Esophagus muscularis mucosa (tissue), 4 donors: ENCODE measurements around the gene WBP2. TPM values are rescaled to one million over a fixed set of nuclear protein-coding genes. Genes with fewer than 3 reads are reported as not detected.
A peak's percentile ranks its signal among the peaks of the same experiment; 100 is the strongest.

Experiments
- DNase-seq: peaks from one replicate; pipeline ENCODE4 v3.0.0-alpha.2; 2017; ENCODE audit errors: extremely low spot score
- H3K27ac ChIP-seq, 4 donors: fragments of 200-600 bp; sonication (generic); replicated peaks in 1 of 4; 1 replicate in 3 of 4; 2 replicates in 1 of 4; pipeline ENCODE4 v1.5.1; 2016 to 2019; ENCODE audit warnings: mild to moderate bottlenecking in 1 of 4
- H3K27me3 ChIP-seq, 4 donors: fragments of 200-600 bp; sonication (generic); one replicate each; pipeline versions ENCODE4 v1.5.1 to v1.6.0; 2016 to 2019
- H3K36me3 ChIP-seq, 4 donors: fragments of 200-600 bp; sonication (generic); one replicate each; pipeline ENCODE4 v1.5.1; 2016 to 2019
- H3K4me1 ChIP-seq, 4 donors: fragments of 200-600 bp; sonication (generic); one replicate each; pipeline ENCODE4 v1.5.1; 2016 to 2019
- H3K4me3 ChIP-seq, 4 donors: fragments of 200-600 bp; sonication (generic); 1 replicate in 2 of 4; 2 replicates in 2 of 4; pipeline ENCODE4 v1.5.1; 2016 to 2019; ENCODE audit warnings: mild to moderate bottlenecking in 4 of 4, moderate library complexity in 1 of 4
- H3K9me3 ChIP-seq, 4 donors: fragments of 200-600 bp; sonication (generic); 1 replicate in 3 of 4; 2 replicates in 1 of 4; pipeline ENCODE4 v1.5.1; 2016 to 2019
- EP300 ChIP-seq: sonication (generic); formaldehyde crosslinking; IDR thresholded peaks from one replicate; pipeline ENCODE4 v1.6.1; 2017; ENCODE audit warnings: antibody characterized with exemption
- POLR2A ChIP-seq: fragments of 450-650 bp; IDR thresholded peaks from one replicate; pipeline ENCODE4 v1.6.1; 2017; ENCODE audit warnings: antibody characterized with exemption, moderate library complexity, mild to moderate bottlenecking, low read depth
- POLR2AphosphoS5 ChIP-seq, 2 donors: sonication (generic); formaldehyde crosslinking; IDR thresholded peaks; one replicate each; pipeline ENCODE4 v1.6.1; 2017; ENCODE audit warnings: antibody characterized with exemption in 2 of 2
- WGBS: methylation state at CpG from one replicate; pipeline ENCODE4 v1.1.5; 2018; 5-methylcytosine and 5-hydroxymethylcytosine counted together
- intact Hi-C: fragments of 100-400 bp; cut with DNase I; formaldehyde crosslinking; loops from one replicate; pipeline ENCODE4 v1.15.1; 2023
- total RNA-seq, 4 donors: library from RNA; depleted of rRNA; stranded (reverse); fragments of >200 nt; gene quantifications; one replicate each; pipeline versions ENCODE4 v1.1.0 to v1.2.1, GENCODE V29; 2016
- TF ChIP-seq, protein P1 (sequence below), 3 experiments: fragments of 200-600 bp in 2 of 3; fragments of 450-650 bp in 1 of 3; sonication (generic) in 2 of 3; IDR thresholded peaks; one replicate each; pipeline ENCODE4 v1.5.1; 2017 to 2019; ENCODE audit warnings: antibody characterized with exemption in 3 of 3, mild to moderate bottlenecking in 2 of 3, moderate library complexity in 1 of 3

The WBP2 gene
- total RNA-seq, 4 donors from 2014 or later: 48.2 to 95.8 (median 85.2) TPM

DNA sequence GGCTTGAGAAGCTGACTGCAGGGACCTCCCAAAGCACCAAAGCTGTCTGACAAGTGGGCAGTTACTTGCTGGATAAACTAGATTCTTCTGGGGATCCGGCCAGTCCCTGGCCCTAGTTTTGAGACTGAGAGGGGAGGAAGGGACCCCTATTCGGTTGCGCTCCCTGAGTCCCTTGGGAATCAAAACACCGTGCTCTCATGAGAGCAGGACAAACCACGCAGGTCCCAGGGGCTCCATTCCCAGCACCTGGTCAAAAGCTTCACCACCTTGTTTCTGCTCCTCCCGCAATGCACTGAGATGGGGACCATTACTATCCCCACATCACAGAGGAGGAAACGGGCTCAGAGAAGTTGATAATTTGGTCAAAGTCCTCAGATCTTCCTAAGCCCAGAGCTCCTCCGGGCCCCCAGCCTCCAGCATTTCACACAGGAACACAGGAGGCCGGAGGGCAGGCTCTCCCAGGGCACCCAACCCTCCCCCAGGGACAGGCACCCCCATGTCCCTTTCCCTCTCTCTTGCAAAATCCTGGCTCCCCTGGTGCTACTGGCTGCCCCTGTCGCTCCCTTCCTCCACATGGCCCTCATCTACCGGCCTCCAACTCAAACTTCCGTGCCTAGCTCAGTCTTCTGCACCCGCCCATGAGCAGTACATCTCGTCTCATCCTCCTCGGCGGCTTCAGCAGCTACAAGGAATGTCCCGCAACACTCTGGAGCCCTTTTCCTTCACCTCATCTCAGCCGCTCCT lies 38.3 kb upstream of the WBP2 start:
- 94% methylated on average over 18 of the region's 18 CpGs for WGBS
- H3K27me3 ChIP-seq: no peaks in the 10 kb centered on the region
- H3K36me3 ChIP-seq: peaks cover 15 to 49% (median 45%) of the 10 kb centered on the region in 4 donors
- TF ChIP-seq EP300: no peak
- H3K9me3 ChIP-seq: no peaks in the 10 kb centered on the region
- no peak for DNase-seq
- intact Hi-C loops: loop anchor here (2.0 kb wide), 1 partner anchor 15 kb away; the partner anchor contains the start of gene TRIM47
- peaks cover 25 to 57% (median 52%) of the 10 kb centered on the region in 4 donors for H3K4me1 ChIP-seq
- peak overlapping the region in 3 of 4 donors; percentile 27 to 97 (median 89) for H3K27ac ChIP-seq
- no peak overlapping the region for H3K4me3 ChIP-seq

DNA sequence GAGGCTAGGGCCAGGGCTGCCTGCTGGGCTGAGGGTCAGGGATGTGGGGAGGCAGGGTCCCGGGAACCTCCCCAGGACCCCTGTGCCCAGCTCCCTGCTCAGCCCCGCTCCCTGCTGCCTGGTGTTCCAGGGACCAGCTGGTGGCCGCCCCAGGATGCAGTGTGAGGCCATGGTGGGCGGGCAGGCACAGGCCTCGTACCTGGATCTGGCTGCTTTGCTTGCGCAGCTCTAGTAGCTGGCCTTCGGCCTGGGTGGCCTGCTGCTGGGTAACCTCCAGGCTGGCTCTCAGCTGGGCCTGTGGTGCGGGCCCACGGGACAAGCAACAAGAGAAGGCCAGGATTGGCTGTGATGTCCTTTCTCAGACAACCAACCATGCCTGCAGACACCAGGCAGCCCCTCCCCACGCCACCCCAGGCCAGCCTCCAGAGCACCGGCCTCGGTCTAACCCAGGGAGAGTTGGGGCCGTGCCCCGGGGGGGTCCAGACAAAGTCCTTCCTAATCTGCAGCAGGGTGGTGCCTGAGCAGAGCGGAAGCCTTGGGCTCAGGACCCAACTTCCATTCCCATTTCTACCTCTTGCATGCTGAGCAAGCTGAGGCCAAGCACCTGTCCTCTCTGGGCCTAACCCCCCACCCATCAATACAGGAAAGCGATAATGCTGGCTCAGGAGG lies 37.6 kb upstream of the WBP2 start:
- TF ChIP-seq EP300 (no peak), POLR2A (no peak), POLR2AphosphoS5 (IDR thresholded peaks at IDR 0.05) (no peak)
- TF ChIP-seq, protein P1, sequence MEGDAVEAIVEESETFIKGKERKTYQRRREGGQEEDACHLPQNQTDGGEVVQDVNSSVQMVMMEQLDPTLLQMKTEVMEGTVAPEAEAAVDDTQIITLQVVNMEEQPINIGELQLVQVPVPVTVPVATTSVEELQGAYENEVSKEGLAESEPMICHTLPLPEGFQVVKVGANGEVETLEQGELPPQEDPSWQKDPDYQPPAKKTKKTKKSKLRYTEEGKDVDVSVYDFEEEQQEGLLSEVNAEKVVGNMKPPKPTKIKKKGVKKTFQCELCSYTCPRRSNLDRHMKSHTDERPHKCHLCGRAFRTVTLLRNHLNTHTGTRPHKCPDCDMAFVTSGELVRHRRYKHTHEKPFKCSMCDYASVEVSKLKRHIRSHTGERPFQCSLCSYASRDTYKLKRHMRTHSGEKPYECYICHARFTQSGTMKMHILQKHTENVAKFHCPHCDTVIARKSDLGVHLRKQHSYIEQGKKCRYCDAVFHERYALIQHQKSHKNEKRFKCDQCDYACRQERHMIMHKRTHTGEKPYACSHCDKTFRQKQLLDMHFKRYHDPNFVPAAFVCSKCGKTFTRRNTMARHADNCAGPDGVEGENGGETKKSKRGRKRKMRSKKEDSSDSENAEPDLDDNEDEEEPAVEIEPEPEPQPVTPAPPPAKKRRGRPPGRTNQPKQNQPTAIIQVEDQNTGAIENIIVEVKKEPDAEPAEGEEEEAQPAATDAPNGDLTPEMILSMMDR (IDR thresholded peaks at IDR 0.05): no peak
- Histone ChIP-seq H3K9me3 (no peaks in the 10 kb centered on the region), H3K36me3 (peaks cover 12 to 51% (median 42%) of the 10 kb centered on the region in 4 donors), H3K4me1 (peaks cover 25 to 52% (median 49%) of the 10 kb centered on the region in 4 donors), H3K4me3 (no peak overlapping the region), H3K27me3 (no peaks in the 10 kb centered on the region), H3K27ac (peak overlapping the region in 1 of 4 donors; percentile 15)
- DNase-seq: no peak
- intact Hi-C loops: no loop called here
- 88% methylated on average over 8 of the region's 16 CpGs for WGBS

- H3K9me3 ChIP-seq: no peaks in the 10 kb centered on the region
- no peaks in the 10 kb centered on the region for H3K27me3 ChIP-seq
- intact Hi-C loops: no loop called here
- peaks cover 12 to 56% (median 42%) of the 10 kb centered on the region in 4 donors for H3K36me3 ChIP-seq
- TF ChIP-seq POLR2A: no peak
- no peak for TF ChIP-seq EP300
- TF ChIP-seq POLR2AphosphoS5 (IDR thresholded peaks at IDR 0.05): no peak
- TF ChIP-seq, protein P1 (IDR thresholded peaks at IDR 0.05): no peak
- 84% methylated on average over 27 of the region's 32 CpGs for WGBS
- DNase-seq: no peak
- H3K4me3 ChIP-seq: no peak overlapping the region
- peaks cover 21 to 44% (median 41%) of the 10 kb centered on the region in 4 donors for H3K4me1 ChIP-seq
- H3K27ac ChIP-seq: no peak overlapping the region
Observed at GRCh38 chr17:75891605-75892555, 36.7 kb upstream of the WBP2 start.

DNA sequence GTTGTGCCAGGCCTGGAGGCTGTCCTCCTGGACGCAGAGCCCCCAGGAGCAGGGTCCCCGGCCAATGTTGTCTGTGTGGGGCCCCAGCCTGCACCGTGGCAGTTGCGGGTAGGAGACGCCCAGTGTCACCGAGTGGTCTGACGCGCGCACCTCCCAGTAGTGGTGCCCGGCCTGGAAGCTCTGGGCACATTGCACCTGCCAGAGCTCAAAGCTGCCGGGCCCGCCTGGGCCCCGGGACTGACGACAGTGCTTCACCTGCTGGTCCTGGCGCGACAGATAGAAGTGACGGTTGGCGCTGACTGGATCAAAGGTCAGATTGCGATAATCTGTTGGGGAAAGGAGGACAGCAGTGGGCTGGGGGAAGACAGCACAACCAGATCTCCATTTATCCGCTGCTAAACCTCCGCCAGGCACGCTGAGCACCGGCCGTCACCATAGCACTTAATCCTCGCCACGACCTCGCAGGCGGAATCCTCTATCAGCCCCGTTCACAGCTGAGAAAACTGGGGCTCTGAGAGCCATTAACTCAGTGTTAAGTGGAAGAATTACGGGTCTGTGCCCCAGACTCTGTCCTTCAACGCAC lies 36.0 kb upstream of the WBP2 start:
- H3K4me1 ChIP-seq: peaks cover 21 to 42% (median 40%) of the 10 kb centered on the region in 4 donors
- no peaks in the 10 kb centered on the region for H3K27me3 ChIP-seq
- TF ChIP-seq, protein P1 (IDR thresholded peaks at IDR 0.05): no peak
- H3K9me3 ChIP-seq: no peaks in the 10 kb centered on the region
- DNase-seq: no peak
- peaks cover 12 to 56% (median 42%) of the 10 kb centered on the region in 4 donors for H3K36me3 ChIP-seq
- intact Hi-C loops: no loop called here
- WGBS: 91% methylated on average over 17 of the region's 31 CpGs
- H3K27ac ChIP-seq: no peak overlapping the region
- H3K4me3 ChIP-seq: no peak overlapping the region
